IMR-90 (cell line): Measurements from ENCODE around the gene WASF3. TPM values are rescaled to one million over a fixed set of nuclear protein-coding genes. Genes with fewer than 3 reads are reported as not detected.
A peak's percentile ranks its signal among the peaks of the same experiment; 100 is the strongest.

Experiments used
- ATAC-seq: fragments of 200-7000 bp; cut with Tn5 transposase; 2 replicates; pipeline ENCODE4 v1.9.1; 2020; ENCODE audit warnings: low read depth, mild to moderate bottlenecking, moderate library complexity
- BruUV-seq: library from RNA; stranded (reverse); fragments of 400-500 nt; replicated peaks from 2 replicates; lab custom pipeline; 2021; lab: Mats Ljungman, UMichigan
- CTCF ChIA-PET: fragments of 300-600 bp; formaldehyde crosslinking; extraction: SDS; loops from one replicate; lab custom pipeline; 2021; ENCODE audit warnings: antibody characterized with exemption; lab: Yijun Ruan, JAX
- POLR2A ChIA-PET: fragments of 300-600 bp; sonication (Branson Sonifier 250); formaldehyde crosslinking; loops from one replicate; lab custom pipeline; 2022; ENCODE audit warnings: antibody characterized with exemption; ENCODE audit not compliant: unreplicated experiment; lab: Charles Lee
- DNase-seq: peaks from one replicate; pipeline ENCODE4 v3.0.0; 2013
- H2AFZ ChIP-seq: replicated peaks from 2 replicates; pipeline ENCODE3; 2013; ENCODE audit warnings: low read length, mild to moderate bottlenecking; ENCODE audit not compliant: poor library complexity
- H2AK5ac ChIP-seq: 2 replicates; pipeline ENCODE4 v1.6.1; 2013; ENCODE audit warnings: low read depth, low read length, inconsistent platforms
- H2AK9ac ChIP-seq: replicated peaks from 2 replicates; pipeline ENCODE3; 2013; ENCODE audit warnings: mild to moderate bottlenecking, low read depth, low read length, moderate library complexity; ENCODE audit not compliant: poor library complexity
- H2BK120ac ChIP-seq: 2 replicates; pipeline ENCODE4 v1.6.1; 2013; ENCODE audit warnings: low read depth, low read length, inconsistent platforms
- H2BK15ac ChIP-seq: 3 replicates; pipeline ENCODE4 v1.6.1; 2013; ENCODE audit warnings: low read depth, low read length, inconsistent platforms
- H2BK20ac ChIP-seq: 2 replicates; pipeline ENCODE4 v1.6.1; 2013; ENCODE audit warnings: low read depth, mild to moderate bottlenecking, inconsistent platforms, low read length, moderate library complexity
- H2BK5ac ChIP-seq: 2 replicates; pipeline ENCODE4 v1.6.1; 2013; ENCODE audit warnings: mild to moderate bottlenecking, low read depth, low read length, inconsistent platforms; ENCODE audit not compliant: poor library complexity, severe bottlenecking
- H3K14ac ChIP-seq: replicated peaks from 2 replicates; pipeline ENCODE4 v1.6.1; 2013; ENCODE audit warnings: low read depth, low read length, inconsistent platforms
- H3K18ac ChIP-seq: 2 replicates; pipeline ENCODE4 v1.6.1; 2013; ENCODE audit warnings: low read depth, low read length, control low read depth
- H3K23ac ChIP-seq: 2 replicates; pipeline ENCODE4 v1.6.1; 2013; ENCODE audit warnings: low read depth, low read length, inconsistent platforms
- H3K27ac ChIP-seq: 2 replicates; pipeline ENCODE4 v1.5.1; 2013; ENCODE audit warnings: mild to moderate bottlenecking, control low read depth, low read length; ENCODE audit not compliant: insufficient read depth
- H3K27me3 ChIP-seq: 2 replicates; pipeline ENCODE4 v1.6.1; 2013; ENCODE audit warnings: low read length; ENCODE audit not compliant: control insufficient read depth, insufficient read depth
- H3K36me3 ChIP-seq: 2 replicates; pipeline ENCODE4 v1.6.1; 2013; ENCODE audit warnings: low read length, mixed read lengths; ENCODE audit not compliant: control insufficient read depth, insufficient read depth
- H3K4ac ChIP-seq: 2 replicates; pipeline ENCODE4 v1.6.1; 2013; ENCODE audit warnings: low read depth, low read length, inconsistent platforms
- H3K4me1 ChIP-seq: 2 replicates; pipeline ENCODE4 v1.6.1; 2013; ENCODE audit warnings: low read length, mixed read lengths; ENCODE audit not compliant: control insufficient read depth, insufficient read depth
- H3K4me2 ChIP-seq: 2 replicates; pipeline ENCODE4 v1.6.1; 2013; ENCODE audit warnings: low read depth, mild to moderate bottlenecking, control low read depth, low read length, moderate library complexity
- H3K4me3 ChIP-seq: 2 replicates; pipeline ENCODE4 v1.5.1; 2013; ENCODE audit warnings: low read depth, mild to moderate bottlenecking, control low read depth, low read length, moderate library complexity; ENCODE audit not compliant: insufficient read depth
- H3K56ac ChIP-seq: 2 replicates; pipeline ENCODE4 v1.6.1; 2013; ENCODE audit warnings: low read length, inconsistent platforms; ENCODE audit not compliant: insufficient read depth; ENCODE audit errors: extremely low read depth
- H3K79me1 ChIP-seq, 2 experiments: 2 replicates each; pipeline ENCODE4 v1.6.1; 2013; ENCODE audit warnings: low read length in 2 of 2, inconsistent platforms in 1 of 2, low read depth in 1 of 2
- H3K9ac ChIP-seq: 2 replicates; pipeline ENCODE4 v1.6.1; 2013; ENCODE audit warnings: low read depth, low read length, control low read depth
- H3K9me1 ChIP-seq: 2 replicates; pipeline ENCODE4 v1.6.1; 2013; ENCODE audit warnings: low read length, inconsistent platforms; ENCODE audit not compliant: insufficient read depth
- H3K9me3 ChIP-seq: 2 replicates; pipeline ENCODE4 v1.6.1; 2013; ENCODE audit warnings: low read length; ENCODE audit not compliant: control insufficient read depth, insufficient read depth
- H4K20me1 ChIP-seq: 2 replicates; pipeline ENCODE4 v1.6.1; 2013; ENCODE audit warnings: low read length, inconsistent platforms; ENCODE audit not compliant: insufficient read depth
- H4K5ac ChIP-seq: 2 replicates; pipeline ENCODE4 v1.6.1; 2013; ENCODE audit warnings: mild to moderate bottlenecking, low read depth, low read length, control low read depth
- H4K8ac ChIP-seq, 2 experiments: 2 replicates each; pipeline ENCODE4 v1.6.1; 2013; ENCODE audit warnings: low read depth in 2 of 2, low read length in 2 of 2, control low read depth in 1 of 2, inconsistent platforms in 1 of 2
- H4K91ac ChIP-seq: 2 replicates; pipeline ENCODE4 v1.6.1; 2013; ENCODE audit warnings: low read depth, low read length, inconsistent platforms; ENCODE audit not compliant: insufficient read depth
- CEBPB ChIP-seq: IDR thresholded peaks from 2 replicates; pipeline ENCODE4 v1.6.1; 2012; ENCODE audit warnings: low read depth, low read length, improper control_type of control experiment
- FOS ChIP-seq: fragments of 150-350 bp; IDR thresholded peaks from 2 replicates; pipeline ENCODE4 v1.6.1; 2016; ENCODE audit warnings: low read depth, low read length
- MAZ ChIP-seq: IDR thresholded peaks from 2 replicates; pipeline ENCODE4 v1.6.1; 2012; ENCODE audit warnings: low read depth, mild to moderate bottlenecking, low read length, improper control_type of control experiment, moderate library complexity, borderline replicate concordance
- WGBS, 2 experiments: methylation state at CpG; one replicate each; pipeline versions ENCODE4 v1.1.5 to v1.1.7; 2013; ENCODE audit warnings: missing lambda C conversion rate in 2 of 2; ENCODE audit not compliant: insufficient read length in 1 of 2; ENCODE audit errors: extremely low coverage in 2 of 2; 5-methylcytosine and 5-hydroxymethylcytosine counted together
- dilution Hi-C: fragments of 300-500 bp; cut with HindIII; formaldehyde crosslinking; loops from one replicate; pipeline ENCODE4 v1.14.3; 2018; ENCODE audit warnings: low sequenced_read_pairs; ENCODE audit not compliant: unreplicated experiment
- in situ Hi-C: fragments of 300-500 bp; cut with MboI; formaldehyde crosslinking; loops from 3 replicates; pipeline ENCODE4 v1.14.3; 2019; ENCODE audit warnings: low sequenced_read_pairs, inconsistent platforms, mixed read lengths
- intact Hi-C: fragments of 100-400 bp; cut with micrococcal nuclease; formaldehyde crosslinking; loops from 2 replicates; pipeline ENCODE4 v1.10.0; 2022
- polyA plus RNA-seq, 3 experiments: library from polyadenylated mRNA; depleted of rRNA; stranded (reverse); fragments of >200 nt; gene quantifications; 2 replicates each; pipeline ENCODE4 v1.2.3, GENCODE V29; 2012; ENCODE audit warnings: low replicate concordance in 1 of 3
- total RNA-seq: library from RNA; depleted of rRNA; stranded (reverse); fragments of >200 nt; gene quantifications from 2 replicates; pipeline ENCODE4 v1.2.3, GENCODE V29; 2012

WASF3 gene
- total and polyA plus RNA-seq, 2 of the 4 experiments (the other 2 are of a cell fraction): 4.3 to 11.4 TPM

DNA sequence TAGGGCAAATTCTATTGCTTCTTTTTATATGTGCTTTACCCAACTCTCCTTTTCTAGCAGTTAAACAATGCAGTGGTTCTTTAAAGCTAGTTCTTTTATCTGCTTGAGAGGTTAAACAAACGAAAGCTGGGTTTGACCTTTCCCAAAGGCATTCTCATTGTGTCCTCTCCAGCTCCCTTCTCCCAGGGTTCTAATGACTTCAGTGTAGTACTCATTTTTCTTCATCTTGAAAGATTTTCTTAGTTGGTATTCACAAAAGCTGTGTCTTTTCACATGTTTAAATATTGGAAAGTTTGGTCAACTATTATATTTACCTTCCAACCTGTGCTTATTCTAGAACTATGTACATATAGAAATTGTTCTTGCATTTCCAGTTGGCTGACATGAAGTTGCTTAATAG lies 1.5 kb downstream of the WASF3 start:
- Histone ChIP-seq H3K4ac (no peak overlapping the region), H3K9ac (no peak overlapping the region), H4K91ac (no peak overlapping the region), H3K9me3 (peaks cover 2% of the 10 kb centered on the region), H4K20me1 (peaks cover 20% of the 10 kb centered on the region), H2BK120ac (no peak overlapping the region), H3K9me1 (peaks cover 24% of the 10 kb centered on the region), H4K5ac (no peak overlapping the region), H3K18ac (no peak overlapping the region), H3K4me3 (peak overlapping the region; percentile 83; the same call in 1 of the 2 replicates), H2AK9ac (no peak overlapping the region), H3K27ac (no peak overlapping the region), H2BK5ac (no peak overlapping the region), H3K14ac (peak overlapping the region; percentile 85; the same call in 1 of the 2 replicates), H3K23ac (peak overlapping the region; percentile 91), H3K56ac (no peak overlapping the region), H4K8ac (no peak overlapping the region), H3K36me3 (no peaks in the 10 kb centered on the region), H3K4me1 (peaks cover 18% of the 10 kb centered on the region), H3K4me2 (peak overlapping the region; percentile 77), H2BK20ac (no peak overlapping the region), H3K27me3 (peaks cover 5% of the 10 kb centered on the region), H3K79me1 (peaks cover 24 to 53% of the 10 kb centered on the region in 2 experiments), H2BK15ac (no peak overlapping the region), H2AFZ (no peak overlapping the region), H2AK5ac (no peak overlapping the region)
- no peak for TF ChIP-seq MAZ
- TF ChIP-seq FOS: no peak
- TF ChIP-seq CEBPB: no peak
- in situ Hi-C loops: no loop called here
- DNase-seq (no peak), ATAC-seq (no peak)
- no CpG with 5 or more reads among the region's 1 CpG for WGBS, 2 experiments
- ChIA-PET POLR2A (interaction anchor here (0.6 kb wide), 1 partner anchor 20 kb away, joined by 3 read pairs; no protein-coding TSS in a partner anchor), CTCF (interaction anchor here (0.7 kb wide), 1 partner anchor 360 kb away, joined by 3 read pairs; no protein-coding TSS in a partner anchor)
- dilution Hi-C loops: no loop called here
- intact Hi-C loops: loop anchor here (5.0 kb wide), 3 partner anchors 62 to 138 kb away; no protein-coding TSS in a partner anchor
- BruUV-seq: no TSS peak
